ENCODE measurements around the gene ADO. TPM values are rescaled to one million over a fixed set of nuclear protein-coding genes. Genes with fewer than 3 reads are reported as not detected.

The ADO gene
- total and polyA plus RNA-seq, 2 experiments from 2014 or later = 12.6 to 48.3 TPM

- H3K4me3 Mint-ChIP-seq = no peak overlapping the region
- no peaks in the 10 kb centered on the region for H3F3A ChIP-seq (replicated peaks; ENCODE audit: low read depth)
- DNase-seq (ENCODE audit: low spot score) (no peak), ATAC-seq (no peak)
- H3K27me3 ChIP-seq (ENCODE audit: insufficient read depth) = no peaks in the 10 kb centered on the region
- no peaks in the 10 kb centered on the region for H3K36me3 Mint-ChIP-seq (ENCODE audit: low read depth)
- H3K9me3 Mint-ChIP-seq = no peaks in the 10 kb centered on the region
- no peaks in the 10 kb centered on the region for H3K79me2 ChIP-seq (replicated peaks; ENCODE audit: insufficient read depth)
- H2AFZ ChIP-seq = no peak overlapping the region
- H3K4me1 Mint-ChIP-seq = no peaks in the 10 kb centered on the region
- H3K4me3 ChIP-seq = no peak overlapping the region
- H3K4me1 ChIP-seq (ENCODE audit: insufficient read depth) = no peaks in the 10 kb centered on the region
- TF ChIP-seq STAT1 (IDR thresholded peaks at IDR 0.05; ENCODE audit: unreplicated experiment) = no peak
- H3K27ac Mint-ChIP-seq = no peak overlapping the region
- 0 out of 2 replicates have a peak, but pooled peaks cover 7% of the 10 kb centered on the region for H3K9me2 ChIP-seq (ENCODE audit: insufficient read depth)
- peaks cover 1% of the 10 kb centered on the region for H3K27me3 Mint-ChIP-seq (ENCODE audit: insufficient read depth, low read depth, poor library complexity)
- no peaks in the 10 kb centered on the region for H4K20me1 ChIP-seq (replicated peaks; ENCODE audit: insufficient read depth)
- no peaks in the 10 kb centered on the region for H3K36me3 ChIP-seq (ENCODE audit: insufficient read depth)
- no peak overlapping the region for H3K4me2 ChIP-seq
- H3K27ac ChIP-seq (ENCODE audit: low read depth) = no peak overlapping the region
These were observed 26.4 kb upstream of the ADO start for GRCh38 chr10:62778125-62778524.

- peaks cover 5% of the 10 kb centered on the region for H3K9me3 Mint-ChIP-seq
- no peaks in the 10 kb centered on the region for H4K20me1 ChIP-seq (replicated peaks; ENCODE audit: insufficient read depth)
- no peak overlapping the region for H3K27ac Mint-ChIP-seq
- H3K27me3 Mint-ChIP-seq (ENCODE audit: insufficient read depth, low read depth, poor library complexity) = peaks cover 1% of the 10 kb centered on the region
- H3K27ac ChIP-seq (ENCODE audit: low read depth) = no peak overlapping the region
- no peaks in the 10 kb centered on the region for H3K79me2 ChIP-seq (replicated peaks; ENCODE audit: insufficient read depth)
- H3K9me2 ChIP-seq (ENCODE audit: insufficient read depth) = 0 out of 2 replicates have a peak, but pooled peaks cover 7% of the 10 kb centered on the region
- H3K4me2 ChIP-seq = no peak overlapping the region
- no peaks in the 10 kb centered on the region; the same call in 2 of the 3 replicates for H3K36me3 Mint-ChIP-seq (ENCODE audit: low read depth)
- H2AFZ ChIP-seq = no peak overlapping the region; the same call in 1 of the 2 replicates
- no peaks in the 10 kb centered on the region for H3K27me3 ChIP-seq (ENCODE audit: insufficient read depth)
- H3K4me1 Mint-ChIP-seq = no peaks in the 10 kb centered on the region
- ATAC-seq (no peak), DNase-seq (ENCODE audit: low spot score) (no peak)
- H3K36me3 ChIP-seq (ENCODE audit: insufficient read depth) = no peaks in the 10 kb centered on the region
- no peaks in the 10 kb centered on the region for H3K4me1 ChIP-seq (ENCODE audit: insufficient read depth)
- no peak overlapping the region for H3K4me3 ChIP-seq
- no peak overlapping the region for H3K4me3 Mint-ChIP-seq
- no peaks in the 10 kb centered on the region for H3F3A ChIP-seq (replicated peaks; ENCODE audit: low read depth)
- TF ChIP-seq NANOG (IDR thresholded peaks at IDR 0.05; ENCODE audit: borderline replicate concordance) (no peak), JUNB (IDR thresholded peaks at IDR 0.05; ENCODE audit: unreplicated experiment) (no peak), CTCF (conservative IDR thresholded peaks at IDR 0.05; ENCODE audit: low read depth in 2 of 2) (no peak), EZH2 (IDR thresholded peaks at IDR 0.05; ENCODE audit: low read depth, unreplicated experiment) (no peak), REST (IDR thresholded peaks at IDR 0.05; ENCODE audit: unreplicated experiment) (no peak), ZNF114 (CRISPR knock-in tag; IDR thresholded peaks at IDR 0.05) (no peak), CREB1 (CRISPR knock-in tag; IDR thresholded peaks at IDR 0.05; ENCODE audit: low read depth) (no peak), EZH2phosphoT487 (IDR thresholded peaks at IDR 0.05; ENCODE audit: unreplicated experiment) (no peak), ETS1 (IDR thresholded peaks at IDR 0.05) (no peak), ZNF331 (CRISPR knock-in tag; IDR thresholded peaks at IDR 0.05; ENCODE audit: low read depth) (no peak)
These were observed 24.9 kb upstream of the ADO start for GRCh38 chr10:62779487-62780248.

All from GM23338 (cell line).